Naive B cell (primary cell): ENCODE data around the gene PHAX. TPM values are rescaled to one million over a fixed set of nuclear protein-coding genes. Genes with fewer than 3 reads are reported as not detected.
A peak's percentile ranks its signal among the peaks of the same experiment; 100 is the strongest.
"Not testable (repeated sequence)": the region's sequence is repeated elsewhere in the genome, so short reads cannot be mapped to it uniquely, and the experiment has no call there.

Source experiments
- ATAC-seq, 2 donors: fragments of 150-1000 bp; cut with Tn5 transposase; 2 replicates each; pipeline ENCODE4 v1.10.0; 2021; ENCODE audit warnings: low read depth in 2 of 2, mild to moderate bottlenecking in 2 of 2, moderate library complexity in 2 of 2
- DNase-seq: peaks from one replicate; pipeline ENCODE4 v3.0.0; 2022
- H3K27ac Mint-ChIP-seq, 6 donors: one replicate each; pipeline ENCODE4 v1.8.0; 2020 to 2022; ENCODE audit warnings: mild to moderate bottlenecking in 6 of 6, mixed read lengths in 6 of 6, moderate library complexity in 5 of 6, inconsistent platforms in 2 of 6
- H3K27me3 Mint-ChIP-seq, 3 donors: one replicate each; pipeline ENCODE4 v1.8.0; 2021 to 2022; ENCODE audit warnings: mixed read lengths in 3 of 3, mild to moderate bottlenecking in 1 of 3
- H3K36me3 Mint-ChIP-seq, 2 donors: one replicate each; pipeline ENCODE4 v1.8.0; 2020 to 2022; ENCODE audit warnings: mixed read lengths in 2 of 2, inconsistent platforms in 1 of 2, mild to moderate bottlenecking in 1 of 2
- H3K4me1 Mint-ChIP-seq, 3 donors: one replicate each; pipeline ENCODE4 v1.8.0; 2020 to 2022; ENCODE audit warnings: mixed read lengths in 3 of 3, inconsistent platforms in 1 of 3, mild to moderate bottlenecking in 1 of 3, moderate library complexity in 1 of 3
- H3K4me3 Mint-ChIP-seq, 8 donors: one replicate each; pipeline ENCODE4 v1.8.0; 2020 to 2022; ENCODE audit warnings: mild to moderate bottlenecking in 8 of 8, mixed read lengths in 8 of 8, moderate library complexity in 8 of 8, inconsistent platforms in 2 of 8
- H3K9me3 Mint-ChIP-seq, 7 donors: one replicate each; pipeline ENCODE4 v1.8.0; 2020 to 2022; ENCODE audit warnings: mixed read lengths in 7 of 7, mild to moderate bottlenecking in 5 of 7, inconsistent platforms in 2 of 7, moderate library complexity in 1 of 7
- polyA plus RNA-seq, 6 donors: library from polyadenylated mRNA; unstranded; fragments of 300-500 nt; fragmentation: Illumina TruSeq; gene quantifications; one replicate each; pipeline ENCODE4 v1.2.3, GENCODE V29; 2021; ENCODE audit warnings: low read depth in 6 of 6

The PHAX gene
- polyA plus RNA-seq, 6 donors from 2014 or later = 29.7 to 84.8 (median 66.5) TPM

DNA sequence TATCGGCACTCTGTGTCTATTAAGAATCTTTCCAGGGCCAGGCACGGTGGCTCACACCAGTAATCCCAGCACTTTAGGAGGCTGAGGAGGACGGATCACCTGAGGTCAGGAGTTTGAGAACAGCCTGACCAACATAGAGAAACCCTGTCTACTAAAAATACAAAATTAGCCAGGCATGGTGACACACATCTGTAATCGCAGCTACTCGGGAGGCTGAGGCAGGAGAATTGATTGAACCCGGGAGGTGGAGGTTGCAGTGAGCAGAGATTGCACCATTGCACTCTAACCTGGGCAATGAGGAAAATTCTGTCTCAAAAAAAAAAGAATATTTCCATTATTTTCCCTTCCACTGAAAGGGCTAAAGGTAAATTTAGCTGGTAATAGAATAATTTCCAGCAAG, 49.0 kb downstream of the PHAX start:
- not testable (repeated sequence) for H3K27ac Mint-ChIP-seq, H3K4me3 Mint-ChIP-seq, DNase-seq, H3K4me1 Mint-ChIP-seq, H3K36me3 Mint-ChIP-seq, ATAC-seq
- peaks cover 6 to 14% (median 8%) of the 10 kb centered on the region in 7 donors for H3K9me3 Mint-ChIP-seq
- H3K27me3 Mint-ChIP-seq = peaks cover 0 to 16% (median 6%) of the 10 kb centered on the region in 3 donors

DNA sequence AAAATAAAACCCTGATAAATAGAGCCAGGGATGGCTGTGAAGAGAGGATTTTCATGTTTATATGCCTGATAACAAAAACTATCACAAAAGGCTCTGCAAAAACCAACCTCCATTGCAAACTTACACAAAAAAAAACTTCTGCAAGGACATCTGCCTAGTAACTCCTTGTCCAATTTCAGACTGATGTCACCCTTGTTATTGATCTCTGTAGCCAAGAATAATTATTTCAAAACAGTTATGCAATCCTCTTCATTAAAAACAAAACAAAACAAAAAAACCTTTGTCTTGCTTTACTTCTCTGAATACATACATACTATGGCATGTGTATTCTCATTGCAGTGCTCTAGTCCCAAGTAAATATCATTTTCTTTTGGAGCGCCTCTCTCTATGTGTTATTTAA, 49.7 kb downstream of the PHAX start:
- Mint-ChIP-seq H3K27ac (no peak overlapping the region), H3K9me3 (peaks cover 2 to 9% (median 3%) of the 10 kb centered on the region in 7 donors), H3K4me3 (no peak overlapping the region), H3K27me3 (peaks cover 0 to 16% (median 6%) of the 10 kb centered on the region in 3 donors), H3K4me1 (no peaks in the 10 kb centered on the region), H3K36me3 (peaks cover 0 to 3% of the 10 kb centered on the region in 2 donors)
- DNase-seq (no peak), ATAC-seq (no peak)

DNA sequence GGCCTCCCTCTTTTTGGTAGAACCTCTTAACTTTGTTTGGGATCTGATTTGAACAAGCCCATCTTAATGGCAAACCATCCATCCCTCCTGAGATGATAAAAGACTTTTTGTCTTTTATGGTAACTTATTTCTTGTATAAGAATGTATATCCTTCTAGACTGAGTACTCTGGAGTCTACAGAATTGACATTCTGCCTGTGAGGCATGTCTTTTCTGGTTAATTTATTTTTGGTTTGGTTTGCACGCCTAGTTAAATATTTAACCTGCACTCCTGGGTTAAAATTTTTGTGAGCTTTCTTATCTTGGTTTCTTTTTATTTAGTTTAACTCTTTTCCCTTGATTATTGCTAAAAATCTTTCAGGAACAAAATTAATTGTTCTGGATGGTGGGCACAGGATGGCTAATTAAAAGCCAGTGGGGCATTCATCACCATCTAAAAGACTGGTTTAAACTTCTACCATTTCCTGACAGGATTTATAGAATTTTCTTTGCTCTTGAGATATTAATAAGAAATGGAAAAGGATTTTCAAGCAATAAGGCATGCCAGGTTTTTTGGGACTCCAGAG, 50.3 kb downstream of the PHAX start:
- Mint-ChIP-seq H3K9me3 (peaks cover 0 to 3% (median 0%) of the 10 kb centered on the region in 7 donors), H3K36me3 (no peaks in the 10 kb centered on the region), H3K4me1 (no peaks in the 10 kb centered on the region), H3K27me3 (peaks cover 0 to 16% (median 6%) of the 10 kb centered on the region in 3 donors), H3K27ac (peak overlapping the region in 1 of 6 donors; percentile 30), H3K4me3 (no peak overlapping the region)
- ATAC-seq (no peak), DNase-seq (no peak)

DNA sequence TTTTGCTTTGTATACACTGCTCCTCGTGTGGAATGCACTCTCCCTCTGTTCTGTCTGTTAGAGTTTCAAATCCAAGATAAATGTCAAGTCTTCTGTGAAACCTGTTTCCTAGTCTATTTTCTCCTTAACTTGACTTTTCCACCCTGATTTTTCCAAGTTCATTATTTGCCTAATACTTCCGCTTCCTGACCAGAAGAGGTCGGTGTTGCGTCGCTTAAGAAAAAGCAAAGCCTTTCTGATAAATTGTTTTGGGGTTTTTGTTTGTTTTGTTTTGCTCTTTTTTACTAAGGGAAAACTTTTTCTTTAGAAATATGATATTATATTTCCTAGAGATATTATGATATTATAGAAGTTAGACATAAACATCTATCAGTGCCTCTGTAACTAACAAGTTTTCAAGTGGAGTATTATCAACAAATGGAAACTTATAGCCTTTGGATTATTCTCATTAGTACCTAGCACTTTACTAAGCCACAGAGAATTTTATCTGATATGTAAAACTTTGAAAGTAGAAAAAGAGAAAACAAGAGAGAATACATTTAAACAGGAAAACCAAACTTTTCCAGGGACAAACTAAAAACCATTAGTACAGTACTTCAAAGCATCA, 55.8 kb downstream of the PHAX start:
- Mint-ChIP-seq H3K9me3 (no peaks in the 10 kb centered on the region), H3K27ac (no peak overlapping the region), H3K4me3 (no peak overlapping the region), H3K27me3 (no peaks in the 10 kb centered on the region), H3K36me3 (no peaks in the 10 kb centered on the region), H3K4me1 (peaks cover 4 to 6% (median 6%) of the 10 kb centered on the region in 3 donors)
- DNase-seq (peak; percentile 8), ATAC-seq (no peak)

DNA sequence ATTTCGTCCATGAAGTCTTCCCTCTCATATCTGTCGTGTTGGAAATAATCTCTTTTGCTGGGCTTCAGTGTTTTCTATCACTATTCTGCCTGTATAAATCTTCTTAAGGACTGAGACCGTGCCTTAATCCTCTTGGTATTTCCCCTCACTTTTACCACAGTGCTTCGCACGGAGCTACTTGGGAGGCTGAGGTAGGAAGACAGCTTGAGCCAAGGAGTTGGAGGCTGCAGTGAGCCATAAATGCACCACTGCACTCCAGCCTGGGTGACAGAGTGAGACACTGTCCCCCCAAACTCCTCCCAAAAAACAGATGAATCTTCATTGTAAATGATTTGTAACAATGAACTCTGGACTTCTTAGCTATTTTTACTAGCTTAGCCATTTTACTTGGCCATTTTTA, 57.8 kb downstream of the PHAX start:
- no peak overlapping the region for H3K27ac Mint-ChIP-seq
- DNase-seq (no peak), ATAC-seq (no peak)
- no peaks in the 10 kb centered on the region for H3K36me3 Mint-ChIP-seq
- H3K4me3 Mint-ChIP-seq = no peak overlapping the region
- H3K9me3 Mint-ChIP-seq = no peaks in the 10 kb centered on the region
- H3K27me3 Mint-ChIP-seq = no peaks in the 10 kb centered on the region
- H3K4me1 Mint-ChIP-seq = peaks cover 4 to 6% (median 6%) of the 10 kb centered on the region in 3 donors

DNA sequence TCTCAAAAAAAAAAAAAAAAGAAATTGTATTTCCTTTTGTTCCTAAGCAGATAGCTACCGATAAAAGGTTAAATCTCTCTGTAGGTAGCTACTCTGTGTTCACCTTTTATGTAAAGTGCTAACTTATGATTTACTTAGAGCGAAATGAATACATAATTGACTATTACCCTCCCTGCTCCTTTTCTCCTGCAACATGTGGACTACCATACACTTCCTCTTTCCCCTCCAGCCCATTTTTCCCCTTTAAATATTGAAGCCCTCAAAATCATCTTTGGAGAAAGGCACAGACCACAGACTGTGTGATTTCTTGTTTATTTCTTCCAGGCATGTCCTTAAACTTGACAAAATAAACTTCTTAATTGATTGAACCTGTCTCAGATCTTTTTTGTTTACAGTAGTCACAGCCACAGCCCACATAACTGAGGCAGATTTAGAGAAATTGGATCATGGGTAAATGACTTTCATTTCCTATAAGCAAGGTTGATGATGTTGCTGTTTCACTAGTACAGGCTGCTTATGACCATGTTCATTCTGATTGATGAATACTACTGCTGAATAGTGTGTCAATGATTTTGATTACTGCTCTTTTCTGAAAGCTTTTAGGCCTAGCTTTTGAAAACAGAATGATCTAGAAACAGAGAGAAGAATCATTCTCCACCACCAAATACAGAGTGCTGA, 59.2 kb downstream of the PHAX start:
- peaks cover 0 to 7% (median 0%) of the 10 kb centered on the region in 3 donors for H3K27me3 Mint-ChIP-seq
- H3K36me3 Mint-ChIP-seq = no peaks in the 10 kb centered on the region
- no peaks in the 10 kb centered on the region for H3K9me3 Mint-ChIP-seq
- H3K4me1 Mint-ChIP-seq = peaks cover 4 to 6% (median 6%) of the 10 kb centered on the region in 3 donors
- H3K27ac Mint-ChIP-seq = peak overlapping the region in 5 of 6 donors; percentile 21 to 86 (median 33)
- ATAC-seq (no peak), DNase-seq (no peak)
- no peak overlapping the region for H3K4me3 Mint-ChIP-seq

DNA sequence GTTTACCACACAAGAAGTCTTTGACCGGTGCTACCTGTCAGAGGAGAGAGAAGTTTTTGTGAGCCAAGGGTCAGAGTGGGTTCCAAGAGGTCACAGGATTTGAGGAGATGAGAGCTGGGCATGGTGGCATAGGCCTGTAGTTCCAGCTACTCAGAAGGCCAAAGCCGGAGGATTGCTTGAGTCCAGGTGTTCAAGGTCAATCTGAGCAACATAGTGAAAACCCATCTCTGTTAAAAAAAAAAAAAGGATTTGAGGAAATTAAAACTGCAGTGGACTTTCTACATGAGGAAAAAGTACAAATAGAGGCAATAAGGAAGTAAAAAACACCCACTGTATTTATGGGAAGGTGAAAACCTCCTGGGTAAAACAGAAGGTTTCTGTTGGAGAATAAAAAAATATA, 63.8 kb downstream of the PHAX start:
- ATAC-seq (no peak), DNase-seq (no peak)
- Mint-ChIP-seq H3K27ac (peak overlapping the region in 1 of 6 donors; percentile 8), H3K27me3 (peaks cover 0 to 7% (median 3%) of the 10 kb centered on the region in 3 donors), H3K9me3 (no peaks in the 10 kb centered on the region), H3K4me3 (no peak overlapping the region), H3K36me3 (no peaks in the 10 kb centered on the region), H3K4me1 (peaks cover 4 to 6% (median 6%) of the 10 kb centered on the region in 3 donors)

DNA sequence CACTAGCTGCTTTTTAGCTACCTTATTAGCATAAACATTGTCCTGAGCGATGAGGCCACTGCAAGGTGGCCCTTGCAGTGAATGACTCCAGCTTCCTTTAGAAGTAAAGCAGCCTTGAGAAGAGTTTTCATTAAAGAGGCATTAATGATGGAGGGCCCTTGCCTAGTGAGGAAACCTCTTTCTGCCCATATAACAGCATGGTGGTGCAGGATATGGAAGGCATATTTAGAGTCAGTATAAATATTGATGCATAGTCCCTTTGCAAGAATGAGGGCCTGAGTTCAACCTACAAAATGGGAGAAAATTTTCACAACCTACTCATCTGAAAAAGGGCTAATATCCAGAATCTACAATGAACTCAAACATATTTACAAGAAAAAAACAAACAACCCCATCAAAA, 69.4 kb downstream of the PHAX start:
- not testable (repeated sequence) for H3K36me3 Mint-ChIP-seq, ATAC-seq, H3K27me3 Mint-ChIP-seq, H3K4me1 Mint-ChIP-seq, H3K4me3 Mint-ChIP-seq, H3K27ac Mint-ChIP-seq, DNase-seq, H3K9me3 Mint-ChIP-seq

DNA sequence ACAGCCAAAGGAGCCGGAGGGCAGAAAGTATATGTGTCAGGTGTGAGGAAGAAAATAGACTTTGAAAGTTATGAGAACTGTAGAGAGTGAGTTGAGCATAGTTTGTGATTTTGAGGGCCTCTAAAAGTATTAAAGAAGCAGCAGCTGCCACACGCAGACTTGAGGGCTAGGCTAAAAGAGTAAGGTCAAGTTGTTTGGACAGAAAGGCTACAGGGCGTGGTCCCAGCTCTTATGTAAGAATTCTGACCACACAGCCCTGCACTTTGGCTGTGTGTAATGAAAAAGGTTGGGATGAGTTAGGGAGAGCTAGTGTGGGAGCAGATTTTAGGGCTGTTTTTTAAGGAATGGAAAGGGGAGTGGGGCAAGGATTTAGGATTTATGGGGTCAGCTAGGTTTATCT, 70.9 kb downstream of the PHAX start:
- peak overlapping the region in 1 of 8 donors; percentile 2 for H3K4me3 Mint-ChIP-seq
- H3K27ac Mint-ChIP-seq, H3K36me3 Mint-ChIP-seq, ATAC-seq, DNase-seq, H3K4me1 Mint-ChIP-seq, H3K9me3 Mint-ChIP-seq, H3K27me3 Mint-ChIP-seq: not testable (repeated sequence)

DNA sequence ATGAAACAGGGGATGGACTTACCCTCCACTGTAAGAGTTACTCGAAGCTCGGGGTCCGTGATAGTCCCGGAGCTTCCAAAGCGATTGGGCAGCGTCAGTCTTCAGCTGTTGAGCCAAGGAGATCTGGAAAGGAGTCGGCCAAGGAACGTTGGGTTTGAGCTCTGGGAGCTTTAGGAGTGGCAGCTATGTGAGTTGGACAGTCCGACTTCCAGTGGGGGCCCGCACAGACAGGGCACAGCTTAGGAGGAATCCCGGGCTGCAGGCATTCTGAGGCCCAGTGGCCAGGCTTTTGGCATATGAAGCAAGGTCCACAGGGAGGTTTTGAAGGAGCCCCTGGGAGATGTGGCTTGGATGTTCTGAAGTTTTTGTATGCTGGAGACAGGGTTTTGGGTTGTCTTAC, 72.7 kb downstream of the PHAX start:
- Mint-ChIP-seq H3K4me3 (no peak overlapping the region), H3K4me1 (peaks cover 4 to 6% (median 4%) of the 10 kb centered on the region in 3 donors), H3K9me3 (peaks cover 0 to 5% (median 4%) of the 10 kb centered on the region in 7 donors), H3K27ac (no peak overlapping the region), H3K36me3 (no peaks in the 10 kb centered on the region), H3K27me3 (no peaks in the 10 kb centered on the region)
- ATAC-seq (no peak), DNase-seq (no peak)

DNA sequence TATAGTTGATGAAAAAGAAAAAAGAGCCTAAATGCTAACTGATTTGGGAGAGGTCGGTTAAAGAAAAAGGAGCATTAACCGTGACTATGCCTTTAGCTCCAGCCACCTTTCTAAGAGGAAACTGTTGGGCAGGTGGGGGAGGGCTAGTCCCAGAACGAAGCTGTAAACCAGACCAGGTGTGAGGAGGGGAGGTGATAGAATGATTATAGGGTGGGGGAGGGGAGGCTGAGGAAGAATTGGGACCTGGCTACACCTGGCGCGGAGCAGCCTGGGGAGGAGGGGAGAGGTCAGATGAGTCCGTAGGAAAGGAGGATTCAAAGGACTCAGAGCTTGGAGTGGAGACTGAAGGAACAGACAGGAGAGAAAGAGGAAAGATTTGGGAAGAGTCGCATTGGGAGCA, 73.4 kb downstream of the PHAX start:
- ATAC-seq = no peak

DNA sequence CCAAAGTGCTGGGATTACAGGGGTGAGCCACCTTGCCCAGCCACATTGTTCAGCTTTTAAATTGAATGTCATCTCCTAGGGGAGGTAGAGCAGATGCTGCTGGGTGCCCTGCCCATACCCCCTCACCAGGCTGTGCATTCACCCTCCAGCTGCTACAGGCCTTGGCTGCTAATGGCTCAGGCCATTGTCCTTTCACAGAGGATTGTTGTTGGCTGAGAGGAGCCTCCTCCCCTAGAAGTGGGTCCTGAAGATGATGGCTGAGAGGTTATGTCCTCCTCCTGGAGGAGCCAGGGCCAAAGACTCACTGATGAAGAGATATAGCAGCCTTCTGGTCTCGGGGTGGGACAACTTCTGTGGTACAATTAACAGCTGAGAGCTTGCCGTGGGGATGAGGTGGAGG, 74.6 kb downstream of the PHAX start:
- H3K27me3 Mint-ChIP-seq = no peaks in the 10 kb centered on the region
- DNase-seq = no peak

More for the DNA sequence above, 73.4 kb downstream of the PHAX start:
- Mint-ChIP-seq H3K4me1 (peaks cover 4 to 6% (median 4%) of the 10 kb centered on the region in 3 donors), H3K36me3 (no peaks in the 10 kb centered on the region), H3K27ac (no peak overlapping the region), H3K4me3 (no peak overlapping the region), H3K9me3 (peaks cover 0 to 5% (median 4%) of the 10 kb centered on the region in 7 donors), H3K27me3 (no peaks in the 10 kb centered on the region)
- DNase-seq = no peak

DNA sequence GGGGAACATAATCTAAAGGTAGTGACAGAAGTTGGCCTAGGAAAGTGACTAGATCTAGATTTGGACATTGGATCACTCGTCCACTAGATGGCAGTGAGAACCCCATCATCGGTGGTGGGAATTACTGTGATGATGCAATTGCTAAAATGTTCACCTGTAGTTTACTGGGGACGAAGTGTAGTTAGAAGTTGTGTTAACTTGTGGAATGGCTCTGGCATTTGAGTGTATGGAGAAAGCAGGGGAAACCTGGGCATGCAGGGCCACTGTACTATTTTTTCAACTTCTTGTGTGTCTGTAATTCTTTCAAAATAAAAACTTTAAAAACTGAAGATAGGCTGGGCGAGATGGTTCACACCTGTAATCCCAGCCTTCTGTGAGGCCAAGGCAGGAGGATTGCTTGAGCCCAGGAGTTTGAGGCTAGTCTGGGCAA, 75.5 kb downstream of the PHAX start:
- H3K4me3 Mint-ChIP-seq = no peak overlapping the region
- H3K4me1 Mint-ChIP-seq = peaks cover 4 to 6% (median 4%) of the 10 kb centered on the region in 3 donors
- H3K36me3 Mint-ChIP-seq = no peaks in the 10 kb centered on the region
- H3K9me3 Mint-ChIP-seq = peaks cover 0 to 4% (median 3%) of the 10 kb centered on the region in 7 donors
- peak; percentile 62 for DNase-seq
- peak; percentile 76 to 88 for ATAC-seq
- no peaks in the 10 kb centered on the region for H3K27me3 Mint-ChIP-seq
- H3K27ac Mint-ChIP-seq = peak overlapping the region in 1 of 6 donors; percentile 1

More for the DNA sequence above, 74.6 kb downstream of the PHAX start:
- no peaks in the 10 kb centered on the region for H3K36me3 Mint-ChIP-seq
- no peak overlapping the region for H3K27ac Mint-ChIP-seq
- peaks cover 0 to 5% (median 4%) of the 10 kb centered on the region in 7 donors for H3K9me3 Mint-ChIP-seq
- H3K4me1 Mint-ChIP-seq = peaks cover 4 to 6% (median 4%) of the 10 kb centered on the region in 3 donors
- no peak overlapping the region for H3K4me3 Mint-ChIP-seq
- no peak for ATAC-seq
